ENCODE measurements around the gene IFT52.

IFT52 gene

DNA sequence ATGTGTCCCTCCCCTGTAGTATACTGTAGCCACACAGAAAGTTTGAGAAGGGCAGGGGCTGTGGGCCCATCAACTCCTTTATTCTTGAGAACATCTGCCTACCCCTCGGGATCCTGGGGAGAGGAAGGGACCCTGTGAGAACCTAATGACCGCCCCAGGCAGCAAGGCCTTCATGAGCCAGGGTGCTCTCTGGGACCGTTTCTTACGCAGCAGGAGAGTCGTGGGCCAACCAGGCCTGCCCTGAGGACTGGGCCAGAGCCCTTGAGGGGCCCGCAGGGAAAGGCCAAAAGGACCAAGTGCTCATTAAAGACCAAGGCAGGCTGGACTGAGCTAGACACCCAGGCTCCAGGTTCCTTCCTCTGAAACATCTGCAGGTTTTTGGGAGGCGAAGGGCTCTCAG, 26.7 kb upstream of the IFT52 start:
- Histone ChIP-seq H3K36me3 (no peaks in the 10 kb centered on the region), H3K9me3 (no peaks in the 10 kb centered on the region)
- TF ChIP-seq, protein P1, sequence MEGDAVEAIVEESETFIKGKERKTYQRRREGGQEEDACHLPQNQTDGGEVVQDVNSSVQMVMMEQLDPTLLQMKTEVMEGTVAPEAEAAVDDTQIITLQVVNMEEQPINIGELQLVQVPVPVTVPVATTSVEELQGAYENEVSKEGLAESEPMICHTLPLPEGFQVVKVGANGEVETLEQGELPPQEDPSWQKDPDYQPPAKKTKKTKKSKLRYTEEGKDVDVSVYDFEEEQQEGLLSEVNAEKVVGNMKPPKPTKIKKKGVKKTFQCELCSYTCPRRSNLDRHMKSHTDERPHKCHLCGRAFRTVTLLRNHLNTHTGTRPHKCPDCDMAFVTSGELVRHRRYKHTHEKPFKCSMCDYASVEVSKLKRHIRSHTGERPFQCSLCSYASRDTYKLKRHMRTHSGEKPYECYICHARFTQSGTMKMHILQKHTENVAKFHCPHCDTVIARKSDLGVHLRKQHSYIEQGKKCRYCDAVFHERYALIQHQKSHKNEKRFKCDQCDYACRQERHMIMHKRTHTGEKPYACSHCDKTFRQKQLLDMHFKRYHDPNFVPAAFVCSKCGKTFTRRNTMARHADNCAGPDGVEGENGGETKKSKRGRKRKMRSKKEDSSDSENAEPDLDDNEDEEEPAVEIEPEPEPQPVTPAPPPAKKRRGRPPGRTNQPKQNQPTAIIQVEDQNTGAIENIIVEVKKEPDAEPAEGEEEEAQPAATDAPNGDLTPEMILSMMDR (IDR thresholded peaks at IDR 0.05) = no peak

DNA sequence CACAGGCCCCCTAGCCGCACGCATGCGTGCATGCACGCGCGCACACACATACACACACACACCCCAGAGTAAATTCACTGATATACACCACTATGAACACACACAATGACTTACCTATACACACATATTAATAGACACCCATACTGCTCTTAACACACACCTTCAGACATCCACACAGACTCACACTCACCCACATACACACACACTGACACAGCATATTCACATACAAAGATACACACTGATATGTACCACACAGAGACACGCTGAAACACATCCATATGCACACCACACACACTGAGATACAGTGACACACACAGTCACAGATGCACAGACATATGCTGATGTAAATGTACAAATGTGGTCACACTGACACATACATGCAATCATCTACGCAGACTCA, 26.3 kb upstream of the IFT52 start:
- no peaks in the 10 kb centered on the region for H3K9me3 ChIP-seq
- H3K4me3 ChIP-seq (ENCODE audit: low read depth in 1 of 2, low read length in 1 of 2) = no peak overlapping the region
- H3K27ac ChIP-seq = no peak overlapping the region
- H3K36me3 ChIP-seq = no peaks in the 10 kb centered on the region
- TF ChIP-seq, protein P1 (IDR thresholded peaks at IDR 0.05) = no peak
- peaks cover 5 to 8% of the 10 kb centered on the region in 2 experiments for H3K4me1 ChIP-seq (ENCODE audit: control insufficient read depth in 1 of 2, insufficient read depth in 1 of 2, low read depth in 1 of 2, low read length in 1 of 2)
- H3K27me3 ChIP-seq = no peaks in the 10 kb centered on the region

More for the DNA sequence above, 26.7 kb upstream of the IFT52 start:
- H3K27me3 ChIP-seq = no peaks in the 10 kb centered on the region
- H3K27ac ChIP-seq = no peak overlapping the region
- H3K4me1 ChIP-seq (ENCODE audit: control insufficient read depth in 1 of 2, insufficient read depth in 1 of 2, low read depth in 1 of 2, low read length in 1 of 2) = peaks cover 5 to 8% of the 10 kb centered on the region in 2 experiments
- no peak overlapping the region for H3K4me3 ChIP-seq (ENCODE audit: low read depth in 1 of 2, low read length in 1 of 2)

DNA sequence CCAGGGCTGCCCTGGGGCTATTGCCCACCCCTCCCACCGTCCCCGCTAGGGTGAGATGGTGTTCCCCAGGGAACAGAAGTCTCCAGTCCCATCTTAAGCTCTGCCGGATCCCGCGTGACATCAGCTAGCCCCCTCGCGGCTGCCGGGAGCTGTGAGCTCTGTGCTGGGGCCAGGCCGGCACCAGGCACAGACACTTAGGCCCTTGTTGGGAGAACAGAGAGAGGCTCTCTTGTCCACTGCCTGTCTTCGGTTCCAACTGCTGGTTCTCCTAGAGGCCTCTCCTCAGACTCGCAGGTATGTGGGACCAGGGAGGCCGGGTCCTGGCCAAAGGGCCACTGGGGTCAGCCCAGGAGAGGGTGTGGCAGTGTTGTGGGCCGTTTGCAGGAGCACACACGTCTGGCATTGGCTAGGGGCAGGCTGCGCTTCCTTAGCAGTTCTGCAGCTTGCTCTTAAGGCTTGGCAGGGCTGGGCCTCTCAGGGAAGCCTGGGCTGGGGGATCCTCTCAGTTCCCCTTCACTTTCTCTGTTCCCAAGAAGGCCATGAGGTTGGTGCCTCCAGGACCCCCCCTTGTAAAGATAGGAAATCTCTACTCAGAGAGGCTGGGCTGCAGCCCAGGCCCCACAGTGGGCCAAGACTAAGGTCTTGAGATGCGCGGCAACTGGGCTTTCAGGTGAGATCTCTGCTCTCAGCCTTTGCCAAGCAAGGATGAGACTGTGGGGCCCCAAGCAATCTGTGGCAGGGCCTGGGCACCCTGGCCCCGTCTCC, 25.6 kb upstream of the IFT52 start:
- Histone ChIP-seq H3K27me3 (no peaks in the 10 kb centered on the region), H3K27ac (no peak overlapping the region), H3K4me3 (ENCODE audit: low read depth in 1 of 2, low read length in 1 of 2) (no peak overlapping the region), H3K9me3 (no peaks in the 10 kb centered on the region), H3K4me1 (ENCODE audit: control insufficient read depth in 1 of 2, insufficient read depth in 1 of 2, low read depth in 1 of 2, low read length in 1 of 2) (peaks cover 5 to 8% of the 10 kb centered on the region in 2 experiments), H3K36me3 (no peaks in the 10 kb centered on the region)
- TF ChIP-seq, protein P1 (IDR thresholded peaks at IDR 0.05) = no peak

DNA sequence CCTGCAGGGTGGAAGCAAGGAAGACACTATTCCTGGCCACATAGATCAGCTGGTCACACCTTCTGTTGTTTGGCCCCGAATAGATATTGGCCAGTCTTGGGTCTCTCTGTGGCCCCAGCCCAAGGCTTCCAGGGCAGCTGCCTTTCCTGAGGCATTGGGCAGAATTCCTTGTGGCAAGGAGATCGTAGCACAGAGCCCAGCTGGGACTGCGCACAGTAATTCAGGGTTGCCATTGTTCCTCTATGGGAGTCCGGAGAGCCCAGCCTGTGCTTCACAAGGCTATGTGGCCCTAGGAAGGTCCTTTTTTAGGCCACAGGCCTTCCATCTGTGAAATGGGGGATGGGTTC, 25.0 kb upstream of the IFT52 start:
- Histone ChIP-seq H3K4me3 (ENCODE audit: low read depth in 1 of 2, low read length in 1 of 2) (no peak overlapping the region), H3K27ac (no peak overlapping the region), H3K9me3 (no peaks in the 10 kb centered on the region), H3K27me3 (no peaks in the 10 kb centered on the region), H3K36me3 (no peaks in the 10 kb centered on the region), H3K4me1 (ENCODE audit: control insufficient read depth in 1 of 2, insufficient read depth in 1 of 2, low read depth in 1 of 2, low read length in 1 of 2) (peaks cover 5 to 8% of the 10 kb centered on the region in 2 experiments)
- TF ChIP-seq, protein P1 (IDR thresholded peaks at IDR 0.05) = no peak

DNA sequence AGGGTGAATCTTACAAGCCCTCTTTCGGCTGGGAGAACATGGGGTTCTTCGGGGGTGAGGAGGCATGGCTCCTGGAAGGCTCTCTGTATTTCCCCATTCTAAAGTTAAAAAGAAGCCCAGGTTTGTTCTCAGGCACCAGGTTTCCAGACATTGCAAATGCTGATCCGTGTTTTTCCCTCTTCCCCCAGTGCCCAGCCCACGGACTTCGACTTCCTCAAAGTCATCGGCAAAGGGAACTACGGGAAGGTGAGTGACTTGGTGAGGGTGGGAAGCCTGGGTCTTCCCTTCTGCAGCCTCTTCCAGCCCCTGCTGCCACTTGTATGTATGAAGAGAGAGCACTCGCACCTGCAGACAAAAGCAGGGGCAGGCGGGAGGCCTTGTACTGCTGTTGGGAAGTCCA, 23.3 kb upstream of the IFT52 start:
- TF ChIP-seq, protein P1 (IDR thresholded peaks at IDR 0.05) = no peak
- no peaks in the 10 kb centered on the region for H3K9me3 ChIP-seq
- H3K27me3 ChIP-seq = no peaks in the 10 kb centered on the region
- H3K4me3 ChIP-seq (ENCODE audit: low read depth in 1 of 2, low read length in 1 of 2) = no peak overlapping the region
- no peak overlapping the region for H3K27ac ChIP-seq
- H3K4me1 ChIP-seq (ENCODE audit: control insufficient read depth in 1 of 2, insufficient read depth in 1 of 2, low read depth in 1 of 2, low read length in 1 of 2) = peaks cover 5 to 8% of the 10 kb centered on the region in 2 experiments
- H3K36me3 ChIP-seq = no peaks in the 10 kb centered on the region
